A549 (cell line): ENCODE results near the gene DES.

ENCODE experiments used
- BHLHE40 ChIP-seq: IDR thresholded peaks from 2 replicates; pipeline ENCODE4 v1.6.1; 2012; ENCODE audit warnings: low read depth, low read length, inconsistent platforms
- CBX8 ChIP-seq: fragments of 200-600 bp; sonication (generic); IDR thresholded peaks from 2 replicates; pipeline ENCODE4 v1.6.1; 2016
- CHD4 ChIP-seq: fragments of 200-600 bp; sonication (generic); IDR thresholded peaks from 2 replicates; pipeline ENCODE4 v1.6.1; 2016; ENCODE audit warnings: antibody characterized with exemption, mild to moderate bottlenecking, borderline replicate concordance
- ESRRA ChIP-seq: fragments of 150-350 bp; IDR thresholded peaks from 2 replicates; pipeline ENCODE4 v1.6.1; 2014; ENCODE audit warnings: mild to moderate bottlenecking, low read length, borderline replicate concordance
- HDAC2 ChIP-seq: fragments of 200-600 bp; sonication (generic); IDR thresholded peaks from 2 replicates; pipeline ENCODE4 v1.6.1; 2016
- HOXB5 ChIP-seq: fragments of 250-450 bp; sonication (Bioruptor Pico); IDR thresholded peaks from 2 replicates; pipeline ENCODE4 v1.5.0; 2020; ENCODE audit warnings: mild to moderate bottlenecking, moderate library complexity
- KDM1A ChIP-seq: fragments of 200-600 bp; sonication (generic); IDR thresholded peaks from 2 replicates; pipeline ENCODE4 v1.6.1; 2016; ENCODE audit warnings: low read depth, mild to moderate bottlenecking
- POLR2A ChIP-seq: IDR thresholded peaks from 2 replicates; pipeline ENCODE4 v1.6.1; 2012; ENCODE audit warnings: mild to moderate bottlenecking, low read length
- RAD21 ChIP-seq, 2 experiments: fragments of >200 bp in 1 of 2; sonication (Bioruptor Twin) in 1 of 2; formaldehyde crosslinking in 1 of 2; IDR thresholded peaks in 1 of 2; conservative IDR thresholded peaks in 1 of 2; 2 replicates in 1 of 2; 3 replicates in 1 of 2; pipeline ENCODE4 v1.6.1; 2012 to 2018; ENCODE audit warnings: inconsistent platforms in 1 of 2
- SMC3 ChIP-seq: fragments of >200 bp; sonication (Bioruptor Twin); formaldehyde crosslinking; IDR thresholded peaks from 3 replicates; pipeline ENCODE4 v1.6.1; 2018; ENCODE audit warnings: inconsistent platforms
- USF2 ChIP-seq: fragments of 450-650 bp; IDR thresholded peaks from 2 replicates; pipeline ENCODE4 v1.6.1; 2014; ENCODE audit warnings: antibody characterized with exemption
- ZC3H11A ChIP-seq: fragments of 450-650 bp; IDR thresholded peaks from 2 replicates; pipeline ENCODE4 v1.6.1; 2014; ENCODE audit warnings: antibody characterized with exemption, mild to moderate bottlenecking
- ZFP36 ChIP-seq: fragments of 450-650 bp; IDR thresholded peaks from 2 replicates; pipeline ENCODE4 v1.6.1; 2014; ENCODE audit warnings: borderline replicate concordance; ENCODE audit not compliant: partially characterized antibody
- TF ChIP-seq, protein P1 (sequence below): fragments of >200 bp; sonication (Bioruptor Twin); formaldehyde crosslinking; IDR thresholded peaks from 3 replicates; pipeline ENCODE4 v1.5.1; 2016

GRCh38 chr2:219395609-219396008 is 22.6 kb upstream of the DES start:
- TF ChIP-seq ZFP36 (no peak), ESRRA (no peak), CBX8 (no peak), RAD21 (conservative IDR thresholded peaks at IDR 0.05 in 1 of 2, IDR thresholded peaks at IDR 0.05 in 1 of 2) (no peak), HDAC2 (no peak), KDM1A (no peak), ZC3H11A (no peak), SMC3 (no peak), CHD4 (no peak), POLR2A (no peak), HOXB5 (CRISPR knock-in tag) (no peak), USF2 (no peak), BHLHE40 (no peak)
- TF ChIP-seq, protein P1, sequence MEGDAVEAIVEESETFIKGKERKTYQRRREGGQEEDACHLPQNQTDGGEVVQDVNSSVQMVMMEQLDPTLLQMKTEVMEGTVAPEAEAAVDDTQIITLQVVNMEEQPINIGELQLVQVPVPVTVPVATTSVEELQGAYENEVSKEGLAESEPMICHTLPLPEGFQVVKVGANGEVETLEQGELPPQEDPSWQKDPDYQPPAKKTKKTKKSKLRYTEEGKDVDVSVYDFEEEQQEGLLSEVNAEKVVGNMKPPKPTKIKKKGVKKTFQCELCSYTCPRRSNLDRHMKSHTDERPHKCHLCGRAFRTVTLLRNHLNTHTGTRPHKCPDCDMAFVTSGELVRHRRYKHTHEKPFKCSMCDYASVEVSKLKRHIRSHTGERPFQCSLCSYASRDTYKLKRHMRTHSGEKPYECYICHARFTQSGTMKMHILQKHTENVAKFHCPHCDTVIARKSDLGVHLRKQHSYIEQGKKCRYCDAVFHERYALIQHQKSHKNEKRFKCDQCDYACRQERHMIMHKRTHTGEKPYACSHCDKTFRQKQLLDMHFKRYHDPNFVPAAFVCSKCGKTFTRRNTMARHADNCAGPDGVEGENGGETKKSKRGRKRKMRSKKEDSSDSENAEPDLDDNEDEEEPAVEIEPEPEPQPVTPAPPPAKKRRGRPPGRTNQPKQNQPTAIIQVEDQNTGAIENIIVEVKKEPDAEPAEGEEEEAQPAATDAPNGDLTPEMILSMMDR: no peak
